ENCODE results near the gene CHCHD3. TPM values are rescaled to one million over a fixed set of nuclear protein-coding genes. Genes with fewer than 3 reads are reported as not detected.

Gene CHCHD3
- total RNA-seq, 1 experiment from 2014 or later: 89.9 TPM

DNA sequence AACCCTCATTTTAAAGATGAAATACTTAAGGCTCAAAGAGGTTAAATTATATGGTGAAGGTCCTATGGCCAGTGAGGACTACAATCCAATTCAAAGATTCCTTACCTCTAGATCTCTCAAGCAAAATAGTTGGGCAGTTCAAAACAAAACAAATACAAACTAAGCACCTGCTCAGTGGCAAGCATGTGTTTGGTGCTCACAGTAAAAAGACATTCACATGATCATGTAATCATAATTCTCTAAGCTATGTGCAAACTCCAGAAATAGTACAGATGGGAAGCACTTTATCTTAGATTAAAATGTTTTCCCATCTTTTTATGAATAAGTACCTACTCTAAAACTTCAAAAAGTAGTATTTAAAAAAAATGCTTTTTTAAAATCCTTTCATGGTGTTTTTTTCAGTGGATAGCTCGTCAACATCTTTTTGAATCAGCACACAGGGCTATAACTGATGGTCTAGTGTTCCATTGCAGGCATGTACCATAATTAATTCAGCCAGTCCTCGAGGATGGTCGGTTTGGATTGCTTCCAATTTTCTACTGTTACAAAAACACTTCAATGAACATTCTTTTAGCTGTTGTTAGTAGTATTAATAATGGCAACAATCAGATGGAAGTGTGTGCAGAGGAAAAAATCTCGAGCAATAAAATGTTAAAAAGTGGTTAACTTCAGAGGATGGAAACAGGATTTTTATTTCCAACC, 58.4 kb downstream of the CHCHD3 start:
- BruUV-seq (replicated peaks): no TSS peak
- Mint-ChIP-seq H3K4me3 (ENCODE audit: low read depth, unreplicated experiment) (no peak overlapping the region), H3K36me3 (ENCODE audit: insufficient read depth, unreplicated experiment) (peaks cover 5% of the 10 kb centered on the region), H3K27ac (ENCODE audit: unreplicated experiment) (no peak overlapping the region), H3K27me3 (ENCODE audit: unreplicated experiment) (no peaks in the 10 kb centered on the region), H3K9me3 (ENCODE audit: low read depth, unreplicated experiment) (no peaks in the 10 kb centered on the region), H3K4me1 (ENCODE audit: low read depth, unreplicated experiment) (no peaks in the 10 kb centered on the region)
- no peak for DNase-seq
- CTCF ChIA-PET: no interaction called here
- intact Hi-C loops (cut with micrococcal nuclease; ENCODE audit: unreplicated experiment): no loop called here
- TF ChIP-seq, protein P1, sequence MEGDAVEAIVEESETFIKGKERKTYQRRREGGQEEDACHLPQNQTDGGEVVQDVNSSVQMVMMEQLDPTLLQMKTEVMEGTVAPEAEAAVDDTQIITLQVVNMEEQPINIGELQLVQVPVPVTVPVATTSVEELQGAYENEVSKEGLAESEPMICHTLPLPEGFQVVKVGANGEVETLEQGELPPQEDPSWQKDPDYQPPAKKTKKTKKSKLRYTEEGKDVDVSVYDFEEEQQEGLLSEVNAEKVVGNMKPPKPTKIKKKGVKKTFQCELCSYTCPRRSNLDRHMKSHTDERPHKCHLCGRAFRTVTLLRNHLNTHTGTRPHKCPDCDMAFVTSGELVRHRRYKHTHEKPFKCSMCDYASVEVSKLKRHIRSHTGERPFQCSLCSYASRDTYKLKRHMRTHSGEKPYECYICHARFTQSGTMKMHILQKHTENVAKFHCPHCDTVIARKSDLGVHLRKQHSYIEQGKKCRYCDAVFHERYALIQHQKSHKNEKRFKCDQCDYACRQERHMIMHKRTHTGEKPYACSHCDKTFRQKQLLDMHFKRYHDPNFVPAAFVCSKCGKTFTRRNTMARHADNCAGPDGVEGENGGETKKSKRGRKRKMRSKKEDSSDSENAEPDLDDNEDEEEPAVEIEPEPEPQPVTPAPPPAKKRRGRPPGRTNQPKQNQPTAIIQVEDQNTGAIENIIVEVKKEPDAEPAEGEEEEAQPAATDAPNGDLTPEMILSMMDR (IDR thresholded peaks at IDR 0.05; ENCODE audit: unreplicated experiment): no peak

DNA sequence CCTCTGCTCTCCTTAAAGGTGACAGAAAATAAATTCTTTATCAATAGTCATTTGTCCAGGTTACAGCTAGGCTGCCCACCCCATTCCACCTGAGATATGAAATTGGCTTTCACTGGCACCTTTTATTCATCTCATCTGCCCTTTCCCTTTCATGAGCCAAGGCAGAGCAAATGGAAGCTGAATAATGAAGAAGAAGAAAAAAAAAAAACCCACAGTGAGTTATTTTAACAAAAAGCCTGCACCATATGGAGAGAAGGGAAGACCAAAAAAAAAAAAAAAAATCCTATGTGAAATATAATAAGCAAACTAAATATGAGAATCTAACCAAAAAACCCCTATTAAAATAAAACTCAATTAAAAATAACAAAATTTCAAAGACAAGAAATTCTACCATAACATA, 59.2 kb downstream of the CHCHD3 start:
- BruUV-seq (replicated peaks): no TSS peak
- Mint-ChIP-seq H3K27me3 (ENCODE audit: unreplicated experiment) (no peaks in the 10 kb centered on the region), H3K36me3 (ENCODE audit: insufficient read depth, unreplicated experiment) (peaks cover 5% of the 10 kb centered on the region), H3K27ac (ENCODE audit: unreplicated experiment) (no peak overlapping the region), H3K4me1 (ENCODE audit: low read depth, unreplicated experiment) (no peaks in the 10 kb centered on the region), H3K9me3 (ENCODE audit: low read depth, unreplicated experiment) (no peaks in the 10 kb centered on the region), H3K4me3 (ENCODE audit: low read depth, unreplicated experiment) (no peak overlapping the region)
- CTCF ChIA-PET: interaction anchor here (0.7 kb wide), 2 partner anchors 14 to 510 kb away, joined by 3 to 4 read pairs; no protein-coding TSS in a partner anchor
- TF ChIP-seq, protein P1 (IDR thresholded peaks at IDR 0.05; ENCODE audit: unreplicated experiment): no peak
- intact Hi-C loops (cut with micrococcal nuclease; ENCODE audit: unreplicated experiment): no loop called here
- DNase-seq: no peak

- H3K4me3 Mint-ChIP-seq (ENCODE audit: low read depth, unreplicated experiment): no peak overlapping the region
- no peaks in the 10 kb centered on the region for H3K9me3 Mint-ChIP-seq (ENCODE audit: low read depth, unreplicated experiment)
- H3K27ac Mint-ChIP-seq (ENCODE audit: unreplicated experiment): no peak overlapping the region
- no TSS peak for BruUV-seq (replicated peaks)
- DNase-seq: no peak
- CTCF ChIA-PET: no interaction called here
- intact Hi-C loops (cut with micrococcal nuclease; ENCODE audit: unreplicated experiment): no loop called here
- no peaks in the 10 kb centered on the region for H3K27me3 Mint-ChIP-seq (ENCODE audit: unreplicated experiment)
- no peaks in the 10 kb centered on the region for H3K4me1 Mint-ChIP-seq (ENCODE audit: low read depth, unreplicated experiment)
- TF ChIP-seq, protein P1 (IDR thresholded peaks at IDR 0.05; ENCODE audit: unreplicated experiment): no peak
- peaks cover 5% of the 10 kb centered on the region for H3K36me3 Mint-ChIP-seq (ENCODE audit: insufficient read depth, unreplicated experiment)
Measured at GRCh38 chr7:133021196-133021595, 60.7 kb downstream of the CHCHD3 start.

DNA sequence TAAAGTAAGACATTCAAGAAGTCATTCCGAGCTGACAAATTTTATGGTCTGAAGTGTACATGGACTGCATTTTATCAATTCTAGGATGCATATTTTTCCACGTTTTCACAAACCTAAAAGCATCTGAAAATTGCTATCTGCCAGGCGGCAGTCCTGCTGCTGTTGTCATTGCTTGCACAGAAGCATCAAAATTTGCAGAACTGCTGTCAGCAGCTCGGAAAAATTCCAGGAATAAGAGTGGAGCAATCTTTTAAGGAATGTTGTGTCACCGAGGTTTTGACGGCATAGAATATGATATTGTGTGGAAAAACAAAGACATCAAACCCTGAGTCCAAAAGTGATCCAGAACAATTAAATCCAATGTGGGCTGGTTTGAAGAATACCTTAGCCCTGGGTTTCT, 61.4 kb downstream of the CHCHD3 start:
- Mint-ChIP-seq H3K9me3 (ENCODE audit: low read depth, unreplicated experiment) (no peaks in the 10 kb centered on the region), H3K4me1 (ENCODE audit: low read depth, unreplicated experiment) (no peaks in the 10 kb centered on the region), H3K36me3 (ENCODE audit: insufficient read depth, unreplicated experiment) (peaks cover 5% of the 10 kb centered on the region), H3K4me3 (ENCODE audit: low read depth, unreplicated experiment) (no peak overlapping the region), H3K27me3 (ENCODE audit: unreplicated experiment) (no peaks in the 10 kb centered on the region), H3K27ac (ENCODE audit: unreplicated experiment) (no peak overlapping the region)
- no peak for DNase-seq
- intact Hi-C loops (cut with micrococcal nuclease; ENCODE audit: unreplicated experiment): no loop called here
- no TSS peak for BruUV-seq (replicated peaks)
- CTCF ChIA-PET: no interaction called here
- TF ChIP-seq, protein P1 (IDR thresholded peaks at IDR 0.05; ENCODE audit: unreplicated experiment): no peak

Measured in Calu3 (cell line).